Type B pancreatic cell (in vitro differentiated cells): ENCODE data around the gene UMAD1. TPM values are rescaled to one million over a fixed set of nuclear protein-coding genes. Genes with fewer than 3 reads are reported as not detected.

Source experiments
- DNase-seq: peaks from one replicate; pipeline ENCODE4 v3.0.0; 2021; ENCODE audit warnings: mixed read lengths; ENCODE audit not compliant: unreplicated experiment; ENCODE audit errors: extremely low spot score
- H3K27ac Mint-ChIP-seq: 2 replicates; pipeline ENCODE4 v1.8.0; 2021; ENCODE audit warnings: mild to moderate bottlenecking, mixed read lengths
- H3K27me3 Mint-ChIP-seq: 2 replicates; pipeline ENCODE4 v1.8.0; 2021; ENCODE audit warnings: mixed read lengths
- H3K36me3 Mint-ChIP-seq: 2 replicates; pipeline ENCODE4 v1.8.0; 2021; ENCODE audit warnings: mixed read lengths
- H3K4me1 Mint-ChIP-seq: one replicate; pipeline ENCODE4 v1.8.0; 2021; ENCODE audit warnings: mixed read lengths; ENCODE audit not compliant: unreplicated experiment
- H3K4me3 Mint-ChIP-seq: 2 replicates; pipeline ENCODE4 v1.8.0; 2021; ENCODE audit warnings: mild to moderate bottlenecking, mixed read lengths
- H3K9me3 Mint-ChIP-seq: 2 replicates; pipeline ENCODE4 v1.8.0; 2021; ENCODE audit warnings: mixed read lengths
- CTCF ChIP-seq: fragments of 200-600 bp; sonication (generic); conservative IDR thresholded peaks from 2 replicates; pipeline ENCODE4 v1.5.0; 2021; ENCODE audit warnings: antibody characterized with exemption, mild to moderate bottlenecking
- total RNA-seq: library from RNA; stranded (reverse); gene quantifications from 2 replicates; pipeline ENCODE4 v1.2.1, GENCODE V29; 2021; ENCODE audit warnings: low replicate concordance

UMAD1 gene
- total RNA-seq, 1 donor from 2014 or later = 9.0 TPM

- Mint-ChIP-seq H3K36me3 (no peaks in the 10 kb centered on the region), H3K4me3 (no peak overlapping the region), H3K9me3 (peaks cover under 1% of the 10 kb centered on the region), H3K4me1 (peaks cover 6% of the 10 kb centered on the region), H3K27ac (no peak overlapping the region), H3K27me3 (no peaks in the 10 kb centered on the region)
- TF ChIP-seq CTCF = no peak
- no peak for DNase-seq
These were observed 19.8 kb upstream of the UMAD1 start for GRCh38 chr7:7620644-7621210.

GRCh38 chr7:7628476-7628875 lies 12.1 kb upstream of the UMAD1 start:
- Mint-ChIP-seq H3K27ac (no peak overlapping the region), H3K4me3 (no peak overlapping the region), H3K36me3 (no peaks in the 10 kb centered on the region), H3K4me1 (no peaks in the 10 kb centered on the region), H3K9me3 (peaks cover 4% of the 10 kb centered on the region), H3K27me3 (no peaks in the 10 kb centered on the region)
- DNase-seq = no peak
- TF ChIP-seq CTCF = no peak

GRCh38 chr7:7630626-7631329 lies 9.8 kb upstream of the UMAD1 start:
- H3K27me3 Mint-ChIP-seq = no peaks in the 10 kb centered on the region
- H3K36me3 Mint-ChIP-seq = no peaks in the 10 kb centered on the region
- no peaks in the 10 kb centered on the region for H3K4me1 Mint-ChIP-seq
- TF ChIP-seq CTCF = no peak
- H3K9me3 Mint-ChIP-seq = peaks cover 3% of the 10 kb centered on the region
- no peak for DNase-seq
- H3K27ac Mint-ChIP-seq = no peak overlapping the region
- no peak overlapping the region for H3K4me3 Mint-ChIP-seq

GRCh38 chr7:7639421-7639820 lies 1.1 kb upstream of the UMAD1 start:
- peak overlapping the region; percentile 98 for H3K27ac Mint-ChIP-seq
- H3K27me3 Mint-ChIP-seq = no peaks in the 10 kb centered on the region
- TF ChIP-seq CTCF = no peak
- H3K4me1 Mint-ChIP-seq = peaks cover 12% of the 10 kb centered on the region
- H3K4me3 Mint-ChIP-seq = peak overlapping the region; percentile 97
- no peak for DNase-seq
- H3K9me3 Mint-ChIP-seq = no peaks in the 10 kb centered on the region
- peaks cover 4% of the 10 kb centered on the region for H3K36me3 Mint-ChIP-seq

- Mint-ChIP-seq H3K27me3 (no peaks in the 10 kb centered on the region), H3K27ac (peak overlapping the region; percentile 98), H3K4me1 (peaks cover 12% of the 10 kb centered on the region), H3K36me3 (peaks cover 4% of the 10 kb centered on the region), H3K9me3 (no peaks in the 10 kb centered on the region), H3K4me3 (peak overlapping the region; percentile 97)
- no peak for TF ChIP-seq CTCF
- no peak for DNase-seq
These were observed 718 bp upstream of the UMAD1 start for GRCh38 chr7:7639847-7640220.
